ENCODE data around the gene GATA5.

GATA5 gene

GRCh38 chr20:62416651-62417637 is 58.9 kb downstream of the GATA5 start:
- DNase-seq (ENCODE audit: low spot score) = no peak

DNA sequence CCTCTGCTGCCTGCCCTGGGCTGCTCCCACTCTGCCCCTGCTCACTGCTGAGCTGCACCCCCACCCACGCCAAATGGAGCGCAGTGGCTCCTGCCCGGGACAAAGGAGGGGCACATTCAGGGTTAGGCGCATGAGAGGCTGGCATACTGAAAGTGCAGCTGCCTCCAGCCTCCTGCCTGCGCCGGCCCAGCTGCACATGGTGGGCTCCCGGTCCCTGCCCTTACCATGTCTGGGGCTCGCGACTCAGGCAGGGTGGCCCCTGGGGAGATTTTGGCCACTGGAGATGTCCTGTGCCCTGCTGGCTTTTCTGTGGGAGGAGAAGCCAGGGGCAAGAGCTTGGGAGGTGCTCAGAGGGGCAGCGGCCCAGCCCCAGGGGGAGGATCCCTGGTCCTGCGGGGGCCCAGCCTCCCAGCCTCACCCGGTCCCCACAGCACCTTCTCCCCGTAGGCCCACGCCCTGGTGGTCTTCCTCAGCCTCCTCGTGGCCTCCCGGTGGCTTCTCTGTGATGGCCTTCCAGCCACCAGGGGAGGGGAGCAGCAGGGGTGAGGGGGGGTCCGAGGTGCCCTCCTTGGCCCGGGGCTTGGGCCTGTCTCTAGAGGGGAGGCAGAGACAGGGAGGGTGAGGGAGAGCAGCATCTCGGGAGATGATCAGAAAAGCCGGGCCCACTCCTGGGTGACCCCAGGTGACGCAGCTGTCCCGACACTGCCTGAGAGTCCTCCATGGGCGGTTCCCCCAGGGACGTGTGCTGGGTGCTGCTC is 60.3 kb downstream of the GATA5 start:
- no peak for DNase-seq (ENCODE audit: low spot score)

DNA sequence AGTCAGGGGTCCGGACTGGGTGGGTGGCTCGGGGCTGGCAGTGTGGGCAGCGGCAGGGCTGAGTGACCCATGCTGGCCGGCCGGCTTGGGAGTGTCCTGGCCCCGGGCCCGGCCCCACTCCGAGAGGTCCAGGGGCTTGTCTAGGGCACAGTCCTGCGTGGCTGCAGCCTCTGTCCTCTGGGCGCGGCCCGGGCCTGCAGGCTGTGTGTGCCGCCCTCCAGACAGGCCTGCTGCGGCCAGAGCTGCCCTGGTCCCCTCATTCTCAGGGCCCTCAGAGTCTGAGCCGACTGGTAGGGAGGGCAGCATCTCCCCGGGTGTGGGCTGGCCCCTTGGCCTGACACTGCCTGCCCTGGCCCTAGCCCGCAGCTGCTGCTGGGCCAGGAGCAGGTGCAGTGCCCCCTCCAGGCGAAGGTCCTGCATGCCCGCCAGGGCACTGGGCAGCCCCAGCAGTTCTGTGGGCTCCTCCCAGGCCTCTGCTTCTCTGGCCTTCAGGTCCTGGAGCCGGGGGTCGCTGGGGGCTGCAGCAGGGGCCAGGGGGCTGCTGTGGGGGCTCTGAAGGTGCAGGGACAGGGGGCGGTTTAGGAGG is 61.8 kb downstream of the GATA5 start:
- DNase-seq (ENCODE audit: low spot score) = no peak
